Measurements from ENCODE around the gene RAP1GAP2.
A peak's percentile ranks its signal among the peaks of the same experiment; 100 is the strongest.
"Not testable (repeated sequence)": the region's sequence is repeated elsewhere in the genome, so short reads cannot be mapped to it uniquely, and the experiment has no call there.

Gene RAP1GAP2

DNA sequence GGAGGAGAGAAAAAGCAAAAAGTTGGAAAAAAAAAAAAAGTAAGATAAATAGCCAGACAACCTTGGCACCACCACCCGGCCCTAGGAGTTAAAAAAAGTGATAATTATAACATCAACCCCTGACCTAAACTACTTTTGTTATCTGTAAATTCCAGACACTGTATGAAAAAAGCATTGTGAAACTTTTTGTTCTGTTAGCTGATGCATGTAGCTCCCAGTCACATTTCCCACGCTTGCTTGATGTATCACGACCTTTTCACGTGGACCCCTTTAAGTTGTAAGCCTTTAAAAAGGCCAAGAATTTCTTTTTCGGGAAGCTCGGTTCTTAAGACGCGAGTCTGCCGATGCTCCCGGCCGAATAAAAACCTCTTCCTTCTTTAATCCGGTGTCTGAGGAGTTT lies 10.9 kb upstream of the RAP1GAP2 start:
- DNase-seq (ENCODE audit: low read depth in 2 of 2, low spot score in 1 of 2) = not testable (repeated sequence)

DNA sequence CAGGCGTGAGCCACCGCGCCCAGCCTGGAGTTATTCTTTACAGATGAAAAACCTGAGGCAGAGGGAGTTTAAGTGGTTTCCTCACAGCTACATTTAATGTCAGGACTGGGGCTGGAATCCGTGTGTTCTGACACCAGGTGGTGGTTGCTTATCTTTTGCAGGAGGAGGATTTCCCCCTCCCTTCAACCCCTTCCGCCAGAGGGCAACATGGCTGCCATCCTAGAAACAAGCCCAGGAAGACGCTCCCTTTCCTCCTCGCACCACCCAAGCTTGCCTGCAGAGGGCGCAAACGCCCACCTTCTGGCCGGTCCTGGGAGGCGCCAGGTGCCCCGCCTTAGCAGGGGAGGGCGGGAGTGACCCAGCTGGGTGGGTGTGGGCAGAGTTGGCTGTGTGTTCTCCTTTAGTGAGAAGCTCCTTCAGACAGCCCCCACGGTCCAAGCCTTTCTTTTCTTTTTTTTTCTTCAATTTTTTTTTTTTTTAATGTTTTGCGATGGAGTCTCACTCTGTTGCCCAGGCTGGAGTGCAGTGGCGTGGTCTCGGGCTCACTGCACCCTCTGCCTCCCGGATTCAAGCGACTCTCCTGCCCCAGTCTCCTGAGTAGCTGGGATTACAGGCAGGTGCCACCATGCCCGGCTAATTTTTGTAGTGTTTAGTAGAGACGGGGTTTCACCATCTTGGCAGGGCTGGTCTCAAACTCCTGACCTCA lies 9.9 kb upstream of the RAP1GAP2 start:
- DNase-seq (ENCODE audit: low read depth in 2 of 2, low spot score in 1 of 2) = peak; percentile 68 to 78

DNA sequence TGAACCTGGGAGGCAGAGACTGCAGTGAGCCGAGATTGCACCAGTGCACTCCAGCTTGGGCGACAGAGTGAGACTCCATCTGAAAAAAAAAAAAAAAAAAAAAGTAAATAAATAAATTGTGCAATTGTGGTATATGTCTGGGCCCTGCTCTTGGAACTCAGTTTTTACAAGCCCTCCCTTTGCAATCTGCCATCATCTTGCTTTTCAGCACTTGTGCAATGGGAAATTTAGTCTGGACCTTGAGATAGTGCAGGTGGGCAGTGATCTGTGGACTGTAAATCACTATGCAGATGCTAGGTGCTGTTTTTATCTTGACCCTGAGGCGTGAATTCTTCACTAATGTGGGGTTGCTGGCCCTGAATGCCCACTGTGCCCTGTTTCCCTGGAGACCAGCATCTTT lies 6.5 kb upstream of the RAP1GAP2 start:
- DNase-seq (ENCODE audit: low read depth in 2 of 2, low spot score in 1 of 2) = no peak

GRCh38 chr17:2792366-2793169 lies 3.7 kb upstream of the RAP1GAP2 start:
- peak in 1 of 2 donors; percentile 52 for DNase-seq (ENCODE audit: low read depth in 2 of 2, low spot score in 1 of 2)

DNA sequence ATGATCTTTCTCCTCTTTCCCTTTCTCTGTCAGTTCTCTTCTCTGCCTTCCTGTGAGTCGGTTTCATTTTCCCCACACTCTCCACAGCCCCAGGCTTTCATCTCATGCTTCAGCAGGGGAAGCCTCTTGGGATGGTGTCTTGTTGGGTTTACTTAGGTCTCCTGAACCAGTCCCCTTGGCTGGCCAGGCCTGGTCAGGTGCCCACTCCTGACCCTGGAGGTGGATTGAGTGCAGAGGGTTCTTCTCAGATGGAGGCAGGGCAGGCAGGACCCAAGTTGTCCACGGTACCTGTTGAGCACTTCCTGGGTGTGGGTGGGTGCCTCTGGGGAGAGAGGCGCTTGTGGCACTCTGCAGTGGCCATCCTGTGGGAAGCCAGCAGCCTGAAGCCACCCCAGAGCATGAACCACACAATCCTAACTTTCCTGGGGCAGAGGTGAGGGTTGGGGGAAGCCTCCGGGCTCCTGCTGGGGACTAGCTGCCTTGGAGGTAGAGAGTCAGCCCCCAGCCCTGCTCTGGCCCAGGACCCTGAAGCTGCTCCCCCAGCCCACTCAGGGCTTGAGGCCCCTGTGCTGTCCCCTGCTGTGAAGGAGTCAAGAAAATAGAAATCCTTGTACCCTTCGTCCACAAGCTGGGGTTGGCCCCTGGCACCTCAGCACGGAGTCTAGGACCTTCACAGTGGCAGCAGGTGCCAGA lies 2.0 kb upstream of the RAP1GAP2 start:
- no peak for DNase-seq (ENCODE audit: low read depth in 2 of 2, low spot score in 1 of 2)

DNA sequence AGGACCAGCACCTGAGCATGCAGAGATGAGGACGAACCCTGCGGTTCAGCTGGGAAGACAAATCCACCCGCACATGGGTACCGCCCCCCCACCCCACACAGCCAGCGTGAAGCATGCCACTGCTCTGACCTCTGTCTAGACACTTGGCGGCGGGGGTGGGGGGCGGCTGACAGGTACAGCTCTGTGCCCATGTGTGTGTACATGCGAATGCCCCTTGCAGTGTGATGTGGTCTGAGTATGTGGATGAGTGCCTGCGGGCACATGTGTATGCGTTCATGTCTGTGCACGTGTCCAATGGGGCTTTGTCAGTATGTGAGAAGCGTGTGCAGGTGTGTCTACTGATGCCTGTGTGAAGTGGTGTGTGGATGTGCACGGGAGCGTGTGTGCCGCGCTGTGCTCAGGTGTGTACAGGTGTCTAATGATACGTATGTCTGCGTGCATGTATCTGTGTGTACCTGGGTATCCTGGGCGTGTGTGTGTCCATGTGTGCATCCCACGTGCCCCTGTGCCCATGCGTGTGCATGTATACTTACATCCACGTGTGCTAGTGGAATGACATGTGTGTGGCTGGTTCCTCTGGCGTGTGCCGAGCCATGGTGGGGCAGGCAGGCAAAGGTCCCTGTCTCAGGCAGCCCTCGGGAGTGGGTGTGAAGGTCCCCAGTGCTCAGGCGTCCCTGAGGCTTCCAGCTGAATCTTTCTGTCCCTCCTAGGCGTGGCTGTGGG lies 636 bp upstream of the RAP1GAP2 start:
- DNase-seq (ENCODE audit: low read depth in 2 of 2, low spot score in 1 of 2) = no peak

DNA sequence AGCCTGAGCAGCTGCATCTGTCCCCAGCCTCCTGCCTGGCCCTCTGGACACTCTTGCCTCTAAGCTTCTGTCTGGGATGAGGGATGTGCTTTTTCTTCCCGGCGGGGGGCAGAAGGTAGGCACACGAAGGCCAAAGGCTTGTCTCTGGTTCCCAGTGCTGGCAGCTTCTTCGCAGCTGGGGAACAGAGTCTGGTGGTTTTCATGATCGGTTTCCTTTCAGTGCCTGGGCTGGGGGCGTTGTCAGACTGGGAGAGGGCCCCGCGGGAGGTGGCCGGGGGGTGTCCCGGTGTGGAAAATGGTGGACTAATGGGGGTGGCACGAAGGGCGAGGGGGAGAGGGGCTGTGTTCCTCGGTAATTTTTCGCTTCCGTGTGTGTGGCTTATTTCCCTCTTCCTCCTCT lies 988 bp downstream of the RAP1GAP2 start:
- no peak for DNase-seq (ENCODE audit: low read depth in 2 of 2, low spot score in 1 of 2)

DNA sequence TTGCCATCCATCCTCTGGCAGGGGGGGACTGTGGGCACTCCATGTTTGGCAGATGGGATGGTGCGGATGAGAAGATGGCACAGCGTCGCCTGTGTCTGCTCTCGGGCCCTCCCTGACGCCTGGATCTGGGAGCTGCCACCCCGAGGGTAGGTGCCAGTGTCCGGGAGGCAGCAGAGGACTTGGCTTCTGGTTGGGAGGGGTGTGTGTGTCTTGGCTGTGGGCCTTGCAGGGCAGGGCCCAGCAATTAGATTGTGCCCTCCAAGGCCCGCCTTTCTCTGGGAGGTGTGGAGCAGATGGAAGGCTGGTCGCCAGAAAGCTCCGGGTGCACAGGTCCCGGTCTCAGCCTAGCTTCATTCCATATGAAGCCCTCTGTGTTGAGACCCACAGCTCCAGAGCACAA lies 1.4 kb downstream of the RAP1GAP2 start:
- DNase-seq (ENCODE audit: low read depth in 2 of 2, low spot score in 1 of 2) = no peak

DNA sequence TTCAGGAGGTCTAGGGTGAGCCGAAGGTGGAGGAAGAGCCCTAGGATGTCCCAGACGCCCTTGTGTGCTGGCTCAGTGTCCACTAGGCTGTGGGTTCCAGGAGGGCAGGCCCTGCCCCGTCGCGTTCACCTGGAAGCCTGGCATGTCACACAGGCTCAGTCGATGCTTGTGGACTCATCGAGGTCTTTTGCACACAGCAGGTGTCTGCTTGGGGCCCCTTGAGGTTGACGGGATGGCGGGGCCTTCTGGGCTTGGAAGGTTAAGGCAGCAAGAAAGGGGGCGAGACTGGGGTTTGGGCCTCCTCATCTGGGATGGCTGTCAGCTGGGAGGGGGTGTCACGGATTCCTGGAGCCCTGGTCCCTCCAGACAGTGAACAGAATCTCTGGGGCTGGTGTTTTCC lies 1.9 kb downstream of the RAP1GAP2 start:
- no peak for DNase-seq (ENCODE audit: low read depth in 2 of 2, low spot score in 1 of 2)

DNA sequence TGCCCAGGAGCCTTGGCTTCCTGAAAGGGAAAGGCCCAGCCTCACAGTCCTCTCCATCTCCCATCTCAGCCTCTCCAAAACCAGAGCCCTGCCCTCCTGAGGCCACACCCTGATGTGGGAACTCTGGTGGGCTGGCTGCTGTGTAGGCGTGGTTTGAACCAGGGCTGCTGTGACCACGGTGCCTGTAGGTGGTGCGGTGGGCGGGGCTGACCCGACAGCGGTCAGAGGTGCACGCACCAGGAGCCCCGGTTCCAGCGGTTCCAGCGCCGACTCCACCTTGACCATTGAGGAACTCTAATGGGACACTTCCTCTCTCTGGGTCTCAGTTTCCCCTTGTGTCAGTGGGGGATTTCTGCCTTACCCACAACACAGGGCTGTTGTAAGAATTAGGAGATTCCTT lies 2.4 kb downstream of the RAP1GAP2 start:
- no peak for DNase-seq (ENCODE audit: low read depth in 2 of 2, low spot score in 1 of 2)

GRCh38 chr17:2799653-2800052 lies 3.4 kb downstream of the RAP1GAP2 start:
- no peak for DNase-seq (ENCODE audit: low read depth in 2 of 2, low spot score in 1 of 2)

DNA sequence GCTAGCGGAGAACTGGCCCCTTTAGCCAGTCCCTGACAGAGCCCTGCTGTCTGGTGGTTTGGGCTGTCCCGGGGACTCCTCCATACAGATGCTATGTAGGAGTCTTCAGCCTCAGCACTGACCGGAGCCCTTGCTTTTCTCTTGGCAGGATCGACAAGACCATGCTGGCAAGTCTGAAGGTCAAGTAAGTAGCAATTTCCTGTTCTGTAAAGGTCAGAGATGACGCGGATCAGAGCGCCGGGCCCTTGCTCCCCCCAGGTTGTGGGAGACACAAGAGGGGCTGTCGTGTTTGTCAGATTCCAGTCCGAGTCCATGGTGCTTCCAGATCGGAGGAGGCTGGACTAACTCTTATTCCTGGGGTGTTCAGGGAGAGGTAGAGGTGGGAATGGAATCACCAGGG lies 4.1 kb downstream of the RAP1GAP2 start:
- no peak for DNase-seq (ENCODE audit: low read depth in 2 of 2, low spot score in 1 of 2)

DNA sequence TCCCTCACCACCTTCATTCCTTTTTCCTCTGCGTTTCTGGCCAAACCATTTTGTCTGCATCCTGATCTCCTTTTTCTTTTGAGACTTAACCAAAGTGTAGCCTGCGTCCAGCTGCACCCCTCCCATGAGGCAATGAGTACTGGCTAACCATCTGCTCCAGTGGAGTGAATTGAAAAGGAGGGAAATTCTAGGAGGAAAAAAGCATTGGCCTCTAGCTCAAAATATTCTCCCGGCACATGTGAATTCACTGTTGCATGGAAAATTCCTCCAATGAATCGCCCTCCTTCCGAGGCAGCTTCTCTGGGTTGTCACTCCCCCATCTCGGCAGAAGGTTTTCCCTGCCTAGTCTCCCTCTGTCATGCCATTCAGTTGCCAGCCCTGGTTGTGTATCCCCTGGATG lies 5.6 kb downstream of the RAP1GAP2 start:
- no peak for DNase-seq (ENCODE audit: low read depth in 2 of 2, low spot score in 1 of 2)

DNA sequence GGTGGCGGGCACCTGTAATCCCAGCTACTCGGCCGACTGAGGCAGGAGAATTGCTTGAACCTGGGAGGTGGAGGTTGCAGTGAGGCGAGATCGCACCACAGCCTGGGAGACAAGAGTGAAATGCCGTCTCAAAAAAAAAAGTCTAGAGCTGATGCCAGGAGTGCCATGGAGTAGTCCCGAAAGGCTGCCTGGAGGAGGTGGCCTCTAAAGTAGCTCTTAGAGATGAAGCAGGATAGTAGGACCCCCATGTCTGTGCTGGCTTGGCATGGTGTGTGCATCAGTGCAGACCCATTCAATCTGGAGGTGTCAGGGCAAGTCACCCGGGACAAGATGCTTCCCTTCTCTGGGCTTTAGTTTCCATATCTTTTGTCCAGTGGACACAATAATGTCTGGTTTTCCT lies 6.3 kb downstream of the RAP1GAP2 start:
- no peak for DNase-seq (ENCODE audit: low read depth in 2 of 2, low spot score in 1 of 2)

GRCh38 chr17:2803386-2803785 lies 7.1 kb downstream of the RAP1GAP2 start:
- no peak for DNase-seq (ENCODE audit: low read depth in 2 of 2, low spot score in 1 of 2)

- no peak for DNase-seq (ENCODE audit: low read depth in 2 of 2, low spot score in 1 of 2)
Measured at GRCh38 chr17:2803971-2804370, 7.7 kb downstream of the RAP1GAP2 start.

DNA sequence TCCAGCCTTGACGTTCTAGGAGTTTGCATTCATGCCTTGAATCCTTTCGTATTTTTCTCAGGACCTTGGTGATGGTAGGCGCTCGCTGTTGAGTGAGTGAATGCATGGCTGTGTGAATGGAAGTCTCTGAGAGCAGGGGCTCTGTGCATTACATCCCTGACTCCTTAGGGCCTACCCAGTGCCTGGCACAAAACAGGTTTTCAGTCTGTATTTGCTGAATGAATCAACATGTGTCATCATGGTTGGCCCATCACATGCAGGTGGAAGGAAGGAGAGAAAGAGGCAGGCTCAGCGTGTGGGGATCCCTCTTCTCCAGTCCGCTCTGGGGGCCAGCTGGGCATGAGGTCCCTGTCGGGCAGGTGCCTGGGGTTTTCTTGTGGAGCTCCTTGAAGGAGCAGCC lies 8.7 kb downstream of the RAP1GAP2 start:
- DNase-seq (ENCODE audit: low read depth in 2 of 2, low spot score in 1 of 2) = no peak

DNA sequence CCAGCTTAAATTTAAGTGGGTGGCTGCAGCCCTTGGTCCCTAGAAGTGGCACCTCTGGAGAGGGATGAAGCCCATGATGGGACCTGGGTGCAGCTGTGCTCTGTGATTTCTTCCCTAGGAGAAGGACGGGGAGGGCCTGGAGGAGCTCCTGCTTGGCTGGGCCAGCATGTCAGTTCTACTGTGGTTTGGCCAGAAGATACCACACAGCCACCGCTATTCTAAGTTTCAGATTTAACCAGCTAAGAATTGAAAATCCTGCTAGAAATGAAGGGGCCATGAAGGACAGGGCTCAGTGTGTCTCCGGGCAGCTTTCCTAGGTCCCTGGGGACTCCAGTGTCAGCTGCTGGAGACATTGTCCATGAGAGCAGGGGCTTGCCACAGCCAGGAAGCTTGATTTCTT lies 9.7 kb downstream of the RAP1GAP2 start:
- no peak for DNase-seq (ENCODE audit: low read depth in 2 of 2, low spot score in 1 of 2)

- DNase-seq (ENCODE audit: low read depth in 2 of 2, low spot score in 1 of 2) = no peak
Measured at GRCh38 chr17:2808367-2809335, 12.4 kb downstream of the RAP1GAP2 start.

- DNase-seq (ENCODE audit: low read depth in 2 of 2, low spot score in 1 of 2) = no peak
Measured at GRCh38 chr17:2809337-2809736, 13.1 kb downstream of the RAP1GAP2 start.
